SK-N-MC (cell line): ENCODE data around the gene DDX5.

Experiments used
- DNase-seq: peaks from one replicate; pipeline ENCODE4 v3.0.0-alpha.2; 2011; ENCODE audit warnings: low read depth, low spot score
- H3K27ac ChIP-seq: fragments of 200-600 bp; sonication (generic); 2 replicates; pipeline ENCODE4 v1.5.1; 2016; ENCODE audit warnings: mixed run types
- H3K36me3 ChIP-seq: fragments of 200-600 bp; sonication (generic); 2 replicates; pipeline ENCODE4 v1.6.1; 2017; ENCODE audit warnings: antibody characterized with exemption, low read length, mixed read lengths; ENCODE audit not compliant: insufficient read depth
- H3K4me3 ChIP-seq: fragments of 200-600 bp; sonication (generic); 2 replicates; pipeline ENCODE4 v1.5.1; 2016
- H3K9ac ChIP-seq: fragments of 200-600 bp; sonication (generic); 2 replicates; pipeline ENCODE4 v1.8.0; 2017; ENCODE audit warnings: mixed run types, mixed read lengths; ENCODE audit not compliant: insufficient read length
- H3K9me3 ChIP-seq: fragments of 200-600 bp; sonication (generic); 2 replicates; pipeline ENCODE4 v1.6.1; 2017; ENCODE audit warnings: low read depth, mild to moderate bottlenecking, antibody characterized with exemption, low read length, moderate library complexity, mixed read lengths
- EZH2 ChIP-seq: fragments of 200-600 bp; sonication (generic); IDR thresholded peaks from one replicate; pipeline ENCODE4 v1.6.1; 2017; ENCODE audit warnings: antibody characterized with exemption
- FOXP2 ChIP-seq: optimal IDR thresholded peaks from 2 replicates; pipeline ENCODE3; 2011; ENCODE audit warnings: mild to moderate bottlenecking, moderate library complexity; ENCODE audit not compliant: insufficient read depth; ENCODE audit errors: extremely low read length, control extremely low read depth
- POLR2AphosphoS5 ChIP-seq: IDR thresholded peaks from 2 replicates; pipeline ENCODE4 v1.6.1; 2012; ENCODE audit warnings: mild to moderate bottlenecking, low read depth, low read length, borderline replicate concordance

Gene DDX5

GRCh38 chr17:64458756-64459155, 47.3 kb downstream of the DDX5 start:
- no peaks in the 10 kb centered on the region for H3K9me3 ChIP-seq
- H3K27ac ChIP-seq = no peak overlapping the region
- TF ChIP-seq FOXP2 = no peak
- no peak for DNase-seq
- no peak overlapping the region for H3K9ac ChIP-seq
- H3K36me3 ChIP-seq = no peaks in the 10 kb centered on the region
- no peak overlapping the region for H3K4me3 ChIP-seq

GRCh38 chr17:64457156-64457555, 48.9 kb downstream of the DDX5 start:
- no peaks in the 10 kb centered on the region for H3K36me3 ChIP-seq
- H3K4me3 ChIP-seq = no peak overlapping the region
- H3K9me3 ChIP-seq = no peaks in the 10 kb centered on the region
- H3K9ac ChIP-seq = no peak overlapping the region
- no peak overlapping the region for H3K27ac ChIP-seq
- TF ChIP-seq POLR2AphosphoS5 (no peak), EZH2 (no peak), FOXP2 (no peak)
- DNase-seq = no peak

- Histone ChIP-seq H3K9ac (no peak overlapping the region), H3K27ac (no peak overlapping the region), H3K4me3 (no peak overlapping the region), H3K36me3 (no peaks in the 10 kb centered on the region), H3K9me3 (no peaks in the 10 kb centered on the region)
- DNase-seq = no peak
- TF ChIP-seq POLR2AphosphoS5 (no peak), FOXP2 (no peak)
These were observed 49.9 kb downstream of the DDX5 start for GRCh38 chr17:64455993-64456885.

GRCh38 chr17:64449545-64449944, 56.5 kb downstream of the DDX5 start:
- DNase-seq = no peak
- no peak overlapping the region for H3K4me3 ChIP-seq
- no peaks in the 10 kb centered on the region for H3K9me3 ChIP-seq
- H3K27ac ChIP-seq = no peak overlapping the region
- no peak overlapping the region for H3K9ac ChIP-seq
- H3K36me3 ChIP-seq = no peaks in the 10 kb centered on the region
- no peak for TF ChIP-seq FOXP2
- TF ChIP-seq EZH2 = no peak
- TF ChIP-seq POLR2AphosphoS5 = no peak

- DNase-seq = no peak
- Histone ChIP-seq H3K36me3 (no peaks in the 10 kb centered on the region), H3K4me3 (no peak within 1 kb of the TSS), H3K9ac (no peak within 1 kb of the TSS), H3K27ac (no peak within 1 kb of the TSS), H3K9me3 (no peaks in the 10 kb centered on the region)
- TF ChIP-seq POLR2AphosphoS5 (no peak), FOXP2 (no peak), EZH2 (no peak)
These were observed 57.2 kb downstream of the DDX5 start, which contains the start of gene MILR1 for GRCh38 chr17:64448665-64449512. MILR1 (plus strand) TSS chr17:64449115; CDS start chr17:64449169, 54 bp downstream.
